Measurements from ENCODE around the gene BFAR. TPM values are rescaled to one million over a fixed set of nuclear protein-coding genes. Genes with fewer than 3 reads are reported as not detected.

The BFAR gene
- total RNA-seq, 1 experiment from 2014 or later, result 91.7 TPM

DNA sequence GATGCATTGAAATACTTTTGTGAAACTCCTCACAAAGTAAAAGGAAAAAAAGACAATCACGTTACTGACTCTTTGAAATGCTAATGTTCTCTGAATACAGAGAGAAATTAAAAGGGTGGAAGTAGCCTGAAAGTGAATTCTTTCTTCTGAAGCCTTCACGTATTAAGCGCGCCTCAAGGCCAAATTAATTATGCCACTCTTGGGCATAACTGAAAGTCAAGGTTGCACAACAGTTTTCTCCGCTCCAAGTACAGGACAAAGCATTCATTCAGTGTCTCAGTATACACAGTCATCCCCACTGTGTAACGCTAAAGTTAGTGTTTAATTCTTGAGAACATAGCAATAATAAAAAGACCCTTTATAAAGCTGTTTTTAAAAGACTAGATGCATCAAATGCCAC, 24.1 kb upstream of the BFAR start:
- H3K27ac Mint-ChIP-seq, result peak overlapping the region in 2 of 3 experiments; percentile 28 to 57; a peak in 2 of 7 replicates
- no peak overlapping the region for H3K4me3 Mint-ChIP-seq
- H3K27ac ChIP-seq (ENCODE audit: insufficient read length, low read depth, low read length), result no peak overlapping the region

More for the DNA sequence above, 24.1 kb upstream of the BFAR start:
- Histone ChIP-seq H2BK12ac (ENCODE audit: insufficient read length, low read depth, low read length) (no peak overlapping the region), H3K18ac (ENCODE audit: insufficient read length, low read depth, low read length) (no peak overlapping the region), H3K9ac (ENCODE audit: extremely low read depth, insufficient read length, low read length) (no peak overlapping the region), H3K79me1 (ENCODE audit: insufficient read depth, low read depth, low read length, poor library complexity, severe bottlenecking) (no peaks in the 10 kb centered on the region), H2BK5ac (ENCODE audit: insufficient read length, low read length) (no peak overlapping the region), H3K23me2 (ENCODE audit: insufficient read length, low read depth, low read length, poor library complexity, severe bottlenecking) (no peaks in the 10 kb centered on the region), H3K4me1 (ENCODE audit: insufficient read depth, low read length) (no peaks in the 10 kb centered on the region), H3K9me3 (ENCODE audit: control insufficient read depth, low read depth, low read length) (no peaks in the 10 kb centered on the region), H2BK20ac (ENCODE audit: low read depth, low read length, poor library complexity, severe bottlenecking) (no peak overlapping the region), H2BK120ac (ENCODE audit: low read depth, low read length, poor library complexity, severe bottlenecking) (no peak overlapping the region), H3K4ac (ENCODE audit: low read depth, low read length) (no peak overlapping the region), H3K79me2 (ENCODE audit: insufficient read depth, low read length) (no peaks in the 10 kb centered on the region), H2AFZ (ENCODE audit: low read length) (no peak overlapping the region), H2AK5ac (ENCODE audit: insufficient read length, low read length) (no peak overlapping the region), H3K14ac (ENCODE audit: insufficient read depth, low read length) (no peak overlapping the region), H4K8ac (replicated peaks; ENCODE audit: insufficient read length, low read depth, low read length) (no peak overlapping the region), H3T11ph (ENCODE audit: low read length) (no peak overlapping the region), H4K91ac (ENCODE audit: insufficient read length, low read depth, low read length) (no peak overlapping the region), H2BK15ac (ENCODE audit: low read depth, low read length) (no peak overlapping the region), H4K5ac (ENCODE audit: insufficient read length, low read depth, low read length) (no peak overlapping the region), H3K27me3 (ENCODE audit: insufficient read depth, low read length) (no peaks in the 10 kb centered on the region), H4K20me1 (ENCODE audit: control insufficient read depth, insufficient read depth, insufficient read length) (no peaks in the 10 kb centered on the region), H3K56ac (ENCODE audit: insufficient read length, low read depth, low read length) (no peak overlapping the region), H3K4me2 (ENCODE audit: insufficient read depth, insufficient read length, low read length) (no peak overlapping the region), H3K23ac (ENCODE audit: insufficient read length, low read depth, low read length) (no peak overlapping the region)
- Mint-ChIP-seq H3K9me3 (no peaks in the 10 kb centered on the region), H3K4me1 (peaks cover 15 to 18% of the 10 kb centered on the region in 2 experiments), H3K36me3 (ENCODE audit: insufficient read depth in 1 of 3, low read depth in 3 of 3) (peaks cover 15 to 85% (median 46%) of the 10 kb centered on the region in 3 experiments; a peak in 6 of 7 replicates), H3K27me3 (ENCODE audit: low read depth) (no peaks in the 10 kb centered on the region)
- no CpG with 5 or more reads among the region's 6 CpGs for WGBS (ENCODE audit: extremely low coverage, insufficient read length, low lambda C conversion rate)
- TF ChIP-seq CTCF (conservative IDR thresholded peaks at IDR 0.05), result no peak
- no peak for DNase-seq
